ENCODE data around the gene LNPEP.

LNPEP gene

DNA sequence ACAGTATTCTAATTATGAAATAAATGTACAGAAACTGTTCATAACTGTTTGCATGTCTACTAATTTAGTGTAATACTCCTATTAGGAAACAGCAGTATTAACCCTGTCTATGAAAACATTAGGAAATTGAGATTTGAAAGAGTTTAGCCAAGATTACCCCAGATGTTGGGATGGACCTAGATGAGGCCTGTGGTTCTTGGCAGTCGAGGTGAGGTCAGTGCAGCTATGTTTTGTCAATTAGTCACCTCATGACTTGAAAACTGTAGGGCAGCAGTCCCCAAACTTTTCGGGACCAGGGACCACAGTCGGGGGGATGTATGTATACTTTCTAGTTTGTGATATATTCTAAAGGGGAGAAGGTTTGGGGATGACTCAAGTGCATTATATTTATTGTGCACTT, 4.7 kb downstream of the LNPEP start:
- no peaks in the 10 kb centered on the region for H3K36me3 ChIP-seq (ENCODE audit: control insufficient read depth in 1 of 2, insufficient read depth in 2 of 2, low read length in 2 of 2)
- no peaks in the 10 kb centered on the region for H3K27me3 ChIP-seq (ENCODE audit: control insufficient read depth in 1 of 2, insufficient read depth in 2 of 2, low read length in 2 of 2)
- no peak overlapping the region for H3K27ac ChIP-seq (ENCODE audit: low read depth, low read length)
- no peak overlapping the region for H3K4me3 ChIP-seq (ENCODE audit: low read depth in 1 of 2, low read length in 2 of 2)
- peaks cover 20 to 27% of the 10 kb centered on the region in 2 donors for H3K4me1 ChIP-seq (ENCODE audit: control insufficient read depth in 1 of 2, insufficient read depth in 2 of 2, low read length in 2 of 2)
- H3K9ac ChIP-seq (ENCODE audit: low read depth in 1 of 2, low read length in 2 of 2) = no peak overlapping the region
- no peaks in the 10 kb centered on the region for H3K9me3 ChIP-seq (ENCODE audit: control insufficient read depth in 1 of 2, low read length in 2 of 2)

DNA sequence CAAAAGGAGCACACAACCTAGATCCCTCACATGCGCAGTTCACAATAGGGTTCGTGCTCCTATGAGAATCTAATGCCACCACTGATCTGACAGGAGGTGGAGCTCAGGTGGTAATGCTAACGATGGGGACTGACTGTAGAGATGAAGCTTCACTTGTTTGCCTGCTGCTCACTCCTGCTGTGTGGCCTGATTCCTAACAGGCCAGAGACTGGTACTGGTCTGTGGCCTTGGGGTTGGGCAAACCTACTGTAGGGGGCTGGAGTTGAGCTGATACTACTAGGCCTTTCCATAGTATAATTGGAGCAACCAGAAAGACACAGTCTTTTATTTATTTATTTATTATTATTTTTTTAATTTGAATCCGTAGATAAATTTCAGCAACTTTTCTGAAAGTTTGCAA, 5.3 kb downstream of the LNPEP start:
- H3K4me1 ChIP-seq (ENCODE audit: control insufficient read depth in 1 of 2, insufficient read depth in 2 of 2, low read length in 2 of 2) = peaks cover 20 to 27% of the 10 kb centered on the region in 2 donors
- H3K4me3 ChIP-seq (ENCODE audit: low read depth in 1 of 2, low read length in 2 of 2) = no peak overlapping the region
- no peak overlapping the region for H3K9ac ChIP-seq (ENCODE audit: low read depth in 1 of 2, low read length in 2 of 2)
- H3K27ac ChIP-seq (ENCODE audit: low read depth, low read length) = no peak overlapping the region
- no peaks in the 10 kb centered on the region for H3K27me3 ChIP-seq (ENCODE audit: control insufficient read depth in 1 of 2, insufficient read depth in 2 of 2, low read length in 2 of 2)
- H3K36me3 ChIP-seq (ENCODE audit: control insufficient read depth in 1 of 2, insufficient read depth in 2 of 2, low read length in 2 of 2) = no peaks in the 10 kb centered on the region
- no peaks in the 10 kb centered on the region for H3K9me3 ChIP-seq (ENCODE audit: control insufficient read depth in 1 of 2, low read length in 2 of 2)

DNA sequence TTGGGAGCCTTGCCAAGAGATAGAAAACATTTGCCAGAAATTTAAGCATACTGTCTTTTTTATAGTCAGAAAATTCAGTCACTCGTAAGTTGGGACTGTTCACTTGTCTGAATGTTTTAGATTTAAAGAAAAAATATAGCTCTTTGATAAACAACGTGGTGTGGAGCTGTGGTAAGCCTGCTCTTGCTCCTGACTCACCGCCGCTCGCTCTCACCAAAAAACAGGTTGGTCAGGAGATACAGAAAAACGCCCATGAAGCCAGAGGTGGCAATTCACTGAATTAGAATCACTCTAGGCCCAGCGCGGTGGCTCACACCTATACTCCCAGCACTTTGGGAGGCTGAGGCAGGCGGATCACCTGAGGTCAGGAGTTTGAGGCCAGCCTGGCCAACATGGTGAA, 6.2 kb downstream of the LNPEP start:
- H3K9me3 ChIP-seq (ENCODE audit: control insufficient read depth in 1 of 2, low read length in 2 of 2) = no peaks in the 10 kb centered on the region
- no peak overlapping the region for H3K9ac ChIP-seq (ENCODE audit: low read depth in 1 of 2, low read length in 2 of 2)
- H3K36me3 ChIP-seq (ENCODE audit: control insufficient read depth in 1 of 2, insufficient read depth in 2 of 2, low read length in 2 of 2) = no peaks in the 10 kb centered on the region
- no peak overlapping the region for H3K27ac ChIP-seq (ENCODE audit: low read depth, low read length)
- H3K4me3 ChIP-seq (ENCODE audit: low read depth in 1 of 2, low read length in 2 of 2) = no peak overlapping the region
- H3K27me3 ChIP-seq (ENCODE audit: control insufficient read depth in 1 of 2, insufficient read depth in 2 of 2, low read length in 2 of 2) = no peaks in the 10 kb centered on the region
- peaks cover 16 to 24% of the 10 kb centered on the region in 2 donors for H3K4me1 ChIP-seq (ENCODE audit: control insufficient read depth in 1 of 2, insufficient read depth in 2 of 2, low read length in 2 of 2)

DNA sequence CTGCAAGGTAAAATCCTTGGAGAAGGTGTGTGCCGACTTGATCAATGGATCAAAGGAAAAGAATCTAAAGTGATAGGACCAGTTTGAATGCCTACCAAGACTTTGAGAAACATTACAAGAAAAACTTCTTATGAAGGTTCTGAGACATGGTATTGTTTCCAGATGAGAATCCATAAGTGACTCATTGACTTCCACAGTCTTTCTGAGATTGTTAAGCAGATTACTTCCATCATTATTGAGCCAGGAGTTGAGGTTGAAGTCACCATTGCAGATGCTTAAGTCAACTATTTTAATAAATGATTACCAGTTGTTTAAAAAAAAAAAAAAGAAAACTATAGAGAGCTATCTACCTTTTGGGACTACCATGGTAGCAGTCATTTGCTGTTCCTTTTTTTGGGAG, 7.0 kb downstream of the LNPEP start:
- H3K9ac ChIP-seq (ENCODE audit: low read depth in 1 of 2, low read length in 2 of 2) = no peak overlapping the region
- no peaks in the 10 kb centered on the region for H3K36me3 ChIP-seq (ENCODE audit: control insufficient read depth in 1 of 2, insufficient read depth in 2 of 2, low read length in 2 of 2)
- no peak overlapping the region for H3K4me3 ChIP-seq (ENCODE audit: low read depth in 1 of 2, low read length in 2 of 2)
- peaks cover 8 to 16% of the 10 kb centered on the region in 2 donors for H3K4me1 ChIP-seq (ENCODE audit: control insufficient read depth in 1 of 2, insufficient read depth in 2 of 2, low read length in 2 of 2)
- no peaks in the 10 kb centered on the region for H3K27me3 ChIP-seq (ENCODE audit: control insufficient read depth in 1 of 2, insufficient read depth in 2 of 2, low read length in 2 of 2)
- no peak overlapping the region for H3K27ac ChIP-seq (ENCODE audit: low read depth, low read length)
- no peaks in the 10 kb centered on the region for H3K9me3 ChIP-seq (ENCODE audit: control insufficient read depth in 1 of 2, low read length in 2 of 2)

DNA sequence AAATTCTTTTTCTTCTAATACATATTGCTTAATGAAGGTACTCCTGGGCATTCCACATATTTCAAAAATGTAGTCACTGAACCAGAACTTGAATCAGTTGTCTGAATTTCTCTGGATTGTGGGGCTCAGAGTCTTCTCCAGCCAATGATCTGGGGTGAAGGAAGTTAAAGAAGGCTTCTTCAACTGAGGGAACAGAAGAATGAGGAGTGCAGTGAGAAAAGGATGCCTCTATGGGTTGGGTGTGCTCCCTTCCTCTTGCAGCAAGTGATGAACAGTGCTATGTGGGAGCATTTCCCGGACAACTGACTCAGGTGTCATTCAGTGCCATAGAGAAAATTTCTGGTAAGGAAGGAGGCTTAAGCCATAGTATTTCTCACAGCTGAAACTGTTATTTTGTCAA, 7.9 kb downstream of the LNPEP start:
- no peaks in the 10 kb centered on the region for H3K36me3 ChIP-seq (ENCODE audit: control insufficient read depth in 1 of 2, insufficient read depth in 2 of 2, low read length in 2 of 2)
- no peak overlapping the region for H3K27ac ChIP-seq (ENCODE audit: low read depth, low read length)
- no peak overlapping the region for H3K9ac ChIP-seq (ENCODE audit: low read depth in 1 of 2, low read length in 2 of 2)
- H3K9me3 ChIP-seq (ENCODE audit: control insufficient read depth in 1 of 2, low read length in 2 of 2) = no peaks in the 10 kb centered on the region
- H3K4me1 ChIP-seq (ENCODE audit: control insufficient read depth in 1 of 2, insufficient read depth in 2 of 2, low read length in 2 of 2) = peaks cover 0 to 9% of the 10 kb centered on the region in 2 donors
- H3K27me3 ChIP-seq (ENCODE audit: control insufficient read depth in 1 of 2, insufficient read depth in 2 of 2, low read length in 2 of 2) = no peaks in the 10 kb centered on the region
- no peak overlapping the region for H3K4me3 ChIP-seq (ENCODE audit: low read depth in 1 of 2, low read length in 2 of 2)

DNA sequence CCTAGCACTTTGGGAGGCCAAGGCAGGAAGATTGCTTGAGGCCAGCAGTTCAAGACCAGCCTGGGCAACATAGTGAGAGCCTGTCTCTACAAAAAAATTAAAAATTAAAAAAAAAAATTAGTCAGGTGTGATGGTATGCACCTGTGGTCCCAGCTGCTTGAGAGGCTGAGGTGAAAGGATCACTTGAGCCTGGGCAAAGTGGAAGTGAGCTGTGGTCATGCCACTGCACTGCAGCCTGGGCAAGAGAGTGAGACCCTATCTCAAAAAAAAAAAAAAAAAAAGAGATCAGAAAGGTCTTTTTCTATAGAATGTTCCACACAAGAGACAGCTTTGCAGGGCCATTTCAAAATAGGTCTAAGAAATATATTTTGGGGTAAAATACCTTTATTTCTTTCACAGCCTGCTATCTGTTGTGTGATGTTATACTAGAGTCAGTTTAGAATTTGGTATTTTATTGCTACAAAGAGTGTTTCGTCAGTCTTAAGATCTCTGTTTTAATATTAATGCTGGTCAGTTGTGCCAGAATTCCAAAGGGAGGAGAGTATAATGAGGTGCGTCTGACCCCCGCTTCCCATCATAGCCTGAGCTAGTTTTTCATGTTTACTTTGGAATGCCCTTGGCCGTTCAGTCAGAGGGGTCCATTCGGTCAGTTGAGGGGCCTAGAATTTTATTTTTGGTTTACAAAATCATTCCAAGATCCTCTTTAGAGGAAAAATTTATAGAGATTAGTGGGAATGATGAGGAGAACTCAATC, 9.4 kb downstream of the LNPEP start:
- Histone ChIP-seq H3K27me3 (ENCODE audit: control insufficient read depth in 1 of 2, insufficient read depth in 2 of 2, low read length in 2 of 2) (no peaks in the 10 kb centered on the region), H3K9ac (ENCODE audit: low read depth in 1 of 2, low read length in 2 of 2) (no peak overlapping the region), H3K36me3 (ENCODE audit: control insufficient read depth in 1 of 2, insufficient read depth in 2 of 2, low read length in 2 of 2) (no peaks in the 10 kb centered on the region)

DNA sequence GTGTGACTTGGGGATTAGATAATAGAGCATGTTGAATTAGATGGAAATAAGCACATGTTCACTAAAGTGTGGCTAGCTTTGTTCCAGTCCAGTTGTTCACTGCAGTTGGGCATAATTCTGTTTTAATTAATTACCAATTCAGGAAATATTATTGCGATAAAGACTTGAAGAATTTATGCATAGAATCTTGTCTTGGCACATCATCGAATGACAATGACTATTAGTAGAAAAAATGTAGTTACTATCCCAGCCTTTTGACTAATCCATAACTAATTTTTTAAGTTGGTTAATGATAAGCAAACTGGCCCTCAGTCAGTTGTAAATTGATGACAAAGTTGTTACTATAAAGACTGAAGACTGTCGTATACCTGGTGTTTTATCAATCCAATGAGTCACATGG, 10.5 kb downstream of the LNPEP start:
- no peak overlapping the region for H3K27ac ChIP-seq (ENCODE audit: low read depth, low read length)
- H3K9me3 ChIP-seq (ENCODE audit: control insufficient read depth in 1 of 2, low read length in 2 of 2) = no peaks in the 10 kb centered on the region
- H3K9ac ChIP-seq (ENCODE audit: low read depth in 1 of 2, low read length in 2 of 2) = no peak overlapping the region
- H3K4me3 ChIP-seq (ENCODE audit: low read depth in 1 of 2, low read length in 2 of 2) = no peak overlapping the region
- no peaks in the 10 kb centered on the region for H3K27me3 ChIP-seq (ENCODE audit: control insufficient read depth in 1 of 2, insufficient read depth in 2 of 2, low read length in 2 of 2)
- H3K4me1 ChIP-seq (ENCODE audit: control insufficient read depth in 1 of 2, insufficient read depth in 2 of 2, low read length in 2 of 2) = no peaks in the 10 kb centered on the region
- H3K36me3 ChIP-seq (ENCODE audit: control insufficient read depth in 1 of 2, insufficient read depth in 2 of 2, low read length in 2 of 2) = no peaks in the 10 kb centered on the region

More for the DNA sequence above, 9.4 kb downstream of the LNPEP start:
- Histone ChIP-seq H3K4me3 (ENCODE audit: low read depth in 1 of 2, low read length in 2 of 2) (no peak overlapping the region), H3K9me3 (ENCODE audit: control insufficient read depth in 1 of 2, low read length in 2 of 2) (no peaks in the 10 kb centered on the region), H3K4me1 (ENCODE audit: control insufficient read depth in 1 of 2, insufficient read depth in 2 of 2, low read length in 2 of 2) (no peaks in the 10 kb centered on the region), H3K27ac (ENCODE audit: low read depth, low read length) (no peak overlapping the region)

DNA sequence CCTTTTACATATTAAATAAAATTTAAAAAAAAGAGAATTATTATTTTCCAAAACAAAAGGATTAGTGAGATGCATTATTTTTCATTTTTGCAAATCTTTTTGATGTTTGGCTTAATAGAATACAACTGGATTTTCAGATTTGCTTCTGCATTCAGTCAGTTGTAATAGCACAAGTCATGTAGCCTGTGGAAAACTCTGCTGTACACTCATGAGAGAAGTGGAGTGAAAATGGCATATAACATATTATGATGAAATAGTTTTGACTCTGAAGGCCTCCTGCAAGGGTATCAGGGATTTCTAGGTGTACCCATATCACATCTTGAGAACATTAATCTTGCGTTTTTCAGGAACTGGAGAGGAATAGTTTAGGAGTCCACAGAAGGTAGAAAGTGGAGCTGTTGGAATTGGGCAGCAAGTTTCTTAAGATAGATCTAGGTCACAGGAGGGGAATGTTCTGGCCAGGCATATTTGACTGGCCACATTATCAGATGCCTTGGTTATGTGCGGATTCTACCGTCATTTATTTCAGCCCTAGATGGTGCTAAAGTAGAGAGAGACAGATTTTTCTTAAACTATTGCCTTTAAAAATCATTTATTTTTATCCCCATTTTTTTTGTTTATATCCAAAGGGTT, 16.4 kb downstream of the LNPEP start:
- no peak overlapping the region for H3K27ac ChIP-seq (ENCODE audit: low read depth, low read length)
- no peaks in the 10 kb centered on the region for H3K36me3 ChIP-seq (ENCODE audit: control insufficient read depth in 1 of 2, insufficient read depth in 2 of 2, low read length in 2 of 2)
- H3K4me3 ChIP-seq (ENCODE audit: low read depth in 1 of 2, low read length in 2 of 2) = no peak overlapping the region
- peaks cover 0 to 10% of the 10 kb centered on the region in 2 donors for H3K4me1 ChIP-seq (ENCODE audit: control insufficient read depth in 1 of 2, insufficient read depth in 2 of 2, low read length in 2 of 2)
- no peaks in the 10 kb centered on the region for H3K9me3 ChIP-seq (ENCODE audit: control insufficient read depth in 1 of 2, low read length in 2 of 2)
- no peaks in the 10 kb centered on the region for H3K27me3 ChIP-seq (ENCODE audit: control insufficient read depth in 1 of 2, insufficient read depth in 2 of 2, low read length in 2 of 2)
- no peak overlapping the region for H3K9ac ChIP-seq (ENCODE audit: low read depth in 1 of 2, low read length in 2 of 2)

DNA sequence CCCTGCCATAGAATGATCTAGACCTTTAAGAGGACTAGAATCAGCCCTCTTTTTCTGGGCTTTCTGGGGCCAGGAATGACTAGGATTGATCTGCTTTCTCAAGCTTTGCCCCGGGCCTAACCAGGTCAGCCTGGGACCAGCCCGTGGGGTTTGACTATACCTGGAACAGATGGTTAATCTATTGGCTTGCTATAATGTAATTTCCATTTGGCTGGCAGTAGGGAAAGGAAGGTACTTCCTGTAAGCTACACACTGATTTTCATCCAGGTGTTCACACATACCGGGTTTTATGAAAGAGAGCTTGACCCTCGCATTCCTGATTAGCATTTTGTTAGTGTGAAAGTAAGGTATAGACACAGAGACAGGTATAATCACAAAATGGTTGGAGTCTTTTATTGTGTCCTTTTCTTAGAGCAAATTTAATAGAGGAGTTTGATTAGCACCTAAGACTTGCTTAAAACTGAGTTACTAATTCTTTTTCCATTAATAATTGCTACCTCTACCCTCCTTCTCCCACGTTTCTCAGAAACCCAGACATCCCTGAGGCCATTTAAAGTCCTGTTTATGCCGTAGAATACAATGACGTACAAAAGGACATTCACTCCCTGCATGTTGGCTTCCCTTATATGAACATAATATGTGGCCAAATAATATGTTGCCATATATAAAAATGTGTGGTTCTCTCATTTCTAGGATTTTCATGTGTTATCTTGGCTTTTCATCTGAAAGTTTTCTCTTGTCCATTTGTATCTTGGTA, 17.3 kb downstream of the LNPEP start:
- no peak overlapping the region for H3K4me3 ChIP-seq (ENCODE audit: low read depth in 1 of 2, low read length in 2 of 2)
- no peaks in the 10 kb centered on the region for H3K9me3 ChIP-seq (ENCODE audit: control insufficient read depth in 1 of 2, low read length in 2 of 2)
- H3K36me3 ChIP-seq (ENCODE audit: control insufficient read depth in 1 of 2, insufficient read depth in 2 of 2, low read length in 2 of 2) = no peaks in the 10 kb centered on the region
- H3K9ac ChIP-seq (ENCODE audit: low read depth in 1 of 2, low read length in 2 of 2) = no peak overlapping the region
- H3K27me3 ChIP-seq (ENCODE audit: control insufficient read depth in 1 of 2, insufficient read depth in 2 of 2, low read length in 2 of 2) = no peaks in the 10 kb centered on the region
- H3K27ac ChIP-seq (ENCODE audit: low read depth, low read length) = no peak overlapping the region
- peaks cover 0 to 14% of the 10 kb centered on the region in 2 donors for H3K4me1 ChIP-seq (ENCODE audit: control insufficient read depth in 1 of 2, insufficient read depth in 2 of 2, low read length in 2 of 2)

Measured in duodenal mucosa (tissue), 2 donors.